Skeletal muscle satellite cell (primary cell): ENCODE results near the gene PEX12. TPM values are rescaled to one million over a fixed set of nuclear protein-coding genes. Genes with fewer than 3 reads are reported as not detected.
A peak's percentile ranks its signal among the peaks of the same experiment; 100 is the strongest.
"Not testable (repeated sequence)": the region's sequence is repeated elsewhere in the genome, so short reads cannot be mapped to it uniquely, and the experiment has no call there.

Experiments
- H3K27me3 ChIP-seq: 2 replicates; pipeline ENCODE4 v1.7.0; 2013; ENCODE audit warnings: low read length; ENCODE audit not compliant: control insufficient read depth, insufficient read depth
- H3K36me3 ChIP-seq: 2 replicates; pipeline ENCODE4 v1.7.0; 2013; ENCODE audit warnings: mild to moderate bottlenecking, control low read depth, low read length; ENCODE audit not compliant: insufficient read depth
- H3K4me1 ChIP-seq: 2 replicates; pipeline ENCODE4 v1.7.0; 2013; ENCODE audit warnings: low read length; ENCODE audit not compliant: control insufficient read depth, insufficient read depth
- H3K4me2 ChIP-seq: 2 replicates; pipeline ENCODE4 v1.7.0; 2013; ENCODE audit warnings: mild to moderate bottlenecking, low read length
- H3K4me3 ChIP-seq: 2 replicates; pipeline ENCODE4 v1.7.0; 2013; ENCODE audit warnings: low read length
- H3K9ac ChIP-seq: 2 replicates; pipeline ENCODE4 v1.7.0; 2013; ENCODE audit warnings: mild to moderate bottlenecking, low read depth, low read length, moderate library complexity
- H3K9me3 ChIP-seq: replicated peaks from 2 replicates; pipeline ENCODE4 v1.7.0; 2013; ENCODE audit warnings: mild to moderate bottlenecking, control low read depth, low read length
- small RNA-seq: library from RNA; depleted of rRNA; stranded (forward); fragments of <200 nt; gene quantifications from one replicate; pipeline ENCODE3, GENCODE V24; 2012

Gene PEX12

GRCh38 chr17:35534576-35535093 lies 43.7 kb downstream of the PEX12 start:
- no peak overlapping the region for H3K4me2 ChIP-seq
- H3K27me3 ChIP-seq: peaks cover 14% of the 10 kb centered on the region
- H3K4me1 ChIP-seq: no peaks in the 10 kb centered on the region
- no peak overlapping the region for H3K4me3 ChIP-seq
- H3K9ac ChIP-seq: no peak overlapping the region
- H3K9me3 ChIP-seq: no peaks in the 10 kb centered on the region
- H3K36me3 ChIP-seq: no peaks in the 10 kb centered on the region

- no peaks in the 10 kb centered on the region for H3K36me3 ChIP-seq
- H3K4me3 ChIP-seq: no peak overlapping the region
- H3K9me3 ChIP-seq: no peaks in the 10 kb centered on the region
- no peaks in the 10 kb centered on the region for H3K4me1 ChIP-seq
- no peak overlapping the region for H3K4me2 ChIP-seq
- H3K9ac ChIP-seq: no peak overlapping the region
- peaks cover 10% of the 10 kb centered on the region for H3K27me3 ChIP-seq
Observed at GRCh38 chr17:35531160-35531559, 47.2 kb downstream of the PEX12 start.

GRCh38 chr17:35529866-35530265 lies 48.5 kb downstream of the PEX12 start:
- no peaks in the 10 kb centered on the region for H3K4me1 ChIP-seq
- H3K4me2 ChIP-seq: no peak overlapping the region
- peaks cover 10% of the 10 kb centered on the region for H3K27me3 ChIP-seq
- no peak overlapping the region for H3K4me3 ChIP-seq
- no peaks in the 10 kb centered on the region for H3K36me3 ChIP-seq
- H3K9ac ChIP-seq: no peak overlapping the region
- no peaks in the 10 kb centered on the region for H3K9me3 ChIP-seq

DNA sequence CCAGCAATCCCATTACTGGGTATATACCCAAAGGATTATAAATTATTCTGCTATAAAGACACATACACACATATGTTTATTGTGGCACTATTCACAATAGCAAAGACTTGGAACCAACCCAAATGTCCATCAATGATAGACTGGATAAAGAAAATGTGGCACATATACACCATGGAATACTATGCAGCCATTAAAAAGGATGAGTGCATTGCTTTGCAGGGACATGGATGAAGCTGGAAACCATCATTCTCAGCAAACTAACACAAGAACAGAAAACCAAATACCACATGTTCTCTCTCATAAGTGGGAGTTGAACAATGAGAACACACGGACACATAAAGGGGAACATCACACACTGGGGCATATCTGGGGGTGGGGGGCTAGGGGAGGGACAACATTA lies 49.0 kb downstream of the PEX12 start:
- not testable (repeated sequence) for H3K9me3 ChIP-seq

More for the DNA sequence above, 49.0 kb downstream of the PEX12 start:
- H3K27me3 ChIP-seq, H3K36me3 ChIP-seq, H3K4me3 ChIP-seq, H3K9ac ChIP-seq, H3K4me2 ChIP-seq, H3K4me1 ChIP-seq: not testable (repeated sequence)

Small RNA genes within 50 kb of the gene (small RNA-seq; reads per million reads assigned to genes)
- gene AC004134.1: not detected
- not detected for gene AC015911.1
- gene SNORD7: 26.7 reads per million, percentile 94 among the genes with 10 or more reads in this experiment
